LNCaP clone FGC (cell line): ENCODE data around the gene TNS4.

Experiments
- DNase-seq: peaks from one replicate; pipeline ENCODE4 v3.0.0-alpha.2; 2011; ENCODE audit warnings: low read depth
- H3K4me3 ChIP-seq: 2 replicates; pipeline ENCODE4 v1.5.1; 2011; ENCODE audit warnings: mild to moderate bottlenecking, low read depth, low read length, control low read depth
- TF ChIP-seq, protein P1 (sequence below): IDR thresholded peaks from 2 replicates; pipeline ENCODE4 v1.5.1; 2012; ENCODE audit warnings: mild to moderate bottlenecking; ENCODE audit not compliant: control insufficient read depth, insufficient read depth; ENCODE audit errors: extremely low read depth

Gene TNS4

DNA sequence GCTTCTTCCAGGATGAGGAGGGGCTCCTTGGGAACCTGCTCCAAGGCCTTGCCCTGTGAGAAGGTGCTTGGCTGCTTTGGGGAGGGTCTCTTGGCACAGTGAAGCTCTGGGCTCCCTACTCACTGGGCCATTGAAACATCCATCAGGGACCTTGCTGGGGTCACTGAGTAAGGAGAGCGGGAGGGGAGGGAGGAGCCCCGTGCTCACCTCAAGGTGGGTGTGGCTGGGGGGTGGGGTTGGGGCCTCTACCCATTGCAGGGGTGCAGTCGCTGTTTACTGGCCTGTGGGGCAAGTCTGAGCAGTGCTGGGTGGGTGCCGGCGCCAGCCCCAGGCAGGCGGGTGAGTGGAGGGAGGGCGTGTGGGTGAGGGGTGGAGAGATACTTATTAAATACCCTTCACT lies 9.9 kb downstream of the TNS4 start:
- DNase-seq = no peak

DNA sequence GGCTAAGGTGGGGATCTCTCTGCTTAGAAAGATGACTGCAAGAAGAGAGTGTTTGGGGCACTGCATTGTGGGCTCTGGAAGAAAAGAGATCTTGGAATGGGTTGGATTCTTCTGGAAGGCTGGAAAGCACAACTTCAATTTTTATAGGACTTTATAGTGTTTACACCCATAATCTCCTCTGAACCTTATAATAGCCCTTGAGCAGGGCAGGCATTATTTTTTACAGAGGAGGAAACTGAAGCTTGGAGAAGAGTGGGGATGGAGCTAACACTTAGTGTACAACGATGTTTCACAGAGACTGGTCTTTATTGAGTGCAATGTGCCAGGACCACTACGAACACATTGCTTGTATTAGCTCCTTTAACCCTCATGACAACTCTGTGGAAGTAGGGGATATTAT lies 10.4 kb downstream of the TNS4 start:
- TF ChIP-seq, protein P1, sequence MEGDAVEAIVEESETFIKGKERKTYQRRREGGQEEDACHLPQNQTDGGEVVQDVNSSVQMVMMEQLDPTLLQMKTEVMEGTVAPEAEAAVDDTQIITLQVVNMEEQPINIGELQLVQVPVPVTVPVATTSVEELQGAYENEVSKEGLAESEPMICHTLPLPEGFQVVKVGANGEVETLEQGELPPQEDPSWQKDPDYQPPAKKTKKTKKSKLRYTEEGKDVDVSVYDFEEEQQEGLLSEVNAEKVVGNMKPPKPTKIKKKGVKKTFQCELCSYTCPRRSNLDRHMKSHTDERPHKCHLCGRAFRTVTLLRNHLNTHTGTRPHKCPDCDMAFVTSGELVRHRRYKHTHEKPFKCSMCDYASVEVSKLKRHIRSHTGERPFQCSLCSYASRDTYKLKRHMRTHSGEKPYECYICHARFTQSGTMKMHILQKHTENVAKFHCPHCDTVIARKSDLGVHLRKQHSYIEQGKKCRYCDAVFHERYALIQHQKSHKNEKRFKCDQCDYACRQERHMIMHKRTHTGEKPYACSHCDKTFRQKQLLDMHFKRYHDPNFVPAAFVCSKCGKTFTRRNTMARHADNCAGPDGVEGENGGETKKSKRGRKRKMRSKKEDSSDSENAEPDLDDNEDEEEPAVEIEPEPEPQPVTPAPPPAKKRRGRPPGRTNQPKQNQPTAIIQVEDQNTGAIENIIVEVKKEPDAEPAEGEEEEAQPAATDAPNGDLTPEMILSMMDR = no peak
- no peak overlapping the region for H3K4me3 ChIP-seq
- DNase-seq = no peak

More for the DNA sequence above, 9.9 kb downstream of the TNS4 start:
- TF ChIP-seq, protein P1 = no peak
- no peak overlapping the region for H3K4me3 ChIP-seq

DNA sequence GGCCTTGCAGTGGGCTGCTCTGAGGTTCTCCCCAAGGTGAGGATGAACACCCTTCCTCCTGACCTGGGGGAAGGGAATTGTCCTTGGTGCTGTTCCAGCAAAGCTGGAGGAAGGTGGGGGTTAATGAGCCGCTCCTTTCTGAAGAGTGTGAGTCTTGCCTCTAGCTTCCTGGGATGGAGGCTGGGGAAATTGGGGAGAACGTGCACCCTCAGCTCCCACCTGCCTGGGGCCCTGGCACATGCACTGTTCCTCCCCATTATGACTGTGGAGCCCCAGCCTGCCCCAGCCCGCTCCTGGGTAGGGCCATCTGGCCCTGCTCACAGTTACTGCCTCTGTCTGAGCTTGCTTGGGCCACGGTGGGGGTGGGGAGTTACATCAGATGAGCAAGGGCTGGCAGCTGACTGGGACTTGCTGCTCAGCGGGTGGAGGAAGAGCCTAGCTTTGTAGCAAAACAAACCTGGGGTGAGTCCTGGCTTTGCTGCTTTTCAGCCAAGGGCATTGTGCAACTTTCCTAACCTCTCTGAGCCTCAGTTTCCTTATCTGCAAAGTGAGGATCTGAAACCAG lies 11.1 kb downstream of the TNS4 start:
- H3K4me3 ChIP-seq = no peak overlapping the region
- TF ChIP-seq, protein P1 = no peak
- DNase-seq = no peak

DNA sequence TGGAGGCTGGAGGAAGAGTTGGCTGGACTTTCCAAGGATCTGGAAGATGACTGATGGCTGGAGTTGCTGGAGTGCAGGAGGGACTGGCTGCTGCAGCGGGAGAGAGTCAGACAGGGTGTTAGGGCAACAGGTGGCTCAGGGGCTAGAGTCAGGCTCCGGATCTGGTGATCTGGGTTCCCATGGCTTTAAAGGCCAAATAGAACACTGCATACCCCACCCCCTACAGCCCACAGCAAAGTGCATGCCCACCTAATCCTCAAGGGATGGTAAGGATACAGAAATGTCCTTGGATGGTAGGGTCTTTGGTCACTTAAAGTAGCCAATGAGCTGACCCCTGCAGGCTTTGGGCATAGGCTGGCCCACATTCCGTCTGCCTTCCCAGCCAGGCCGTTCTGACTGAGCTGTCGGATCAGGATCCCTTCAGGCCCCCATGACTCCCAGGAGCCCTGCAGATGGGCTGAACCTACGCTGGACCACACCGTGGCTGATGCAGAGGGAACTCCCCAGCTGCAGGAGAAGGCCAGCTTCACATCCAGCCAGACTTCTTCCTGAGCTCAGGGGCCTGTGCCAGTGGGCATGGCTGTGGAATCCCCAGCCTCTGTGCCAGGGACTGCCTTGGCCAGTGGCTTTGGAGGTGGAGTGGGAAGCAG lies 13.9 kb downstream of the TNS4 start:
- TF ChIP-seq, protein P1 = no peak
- DNase-seq = no peak
- H3K4me3 ChIP-seq = no peak overlapping the region

DNA sequence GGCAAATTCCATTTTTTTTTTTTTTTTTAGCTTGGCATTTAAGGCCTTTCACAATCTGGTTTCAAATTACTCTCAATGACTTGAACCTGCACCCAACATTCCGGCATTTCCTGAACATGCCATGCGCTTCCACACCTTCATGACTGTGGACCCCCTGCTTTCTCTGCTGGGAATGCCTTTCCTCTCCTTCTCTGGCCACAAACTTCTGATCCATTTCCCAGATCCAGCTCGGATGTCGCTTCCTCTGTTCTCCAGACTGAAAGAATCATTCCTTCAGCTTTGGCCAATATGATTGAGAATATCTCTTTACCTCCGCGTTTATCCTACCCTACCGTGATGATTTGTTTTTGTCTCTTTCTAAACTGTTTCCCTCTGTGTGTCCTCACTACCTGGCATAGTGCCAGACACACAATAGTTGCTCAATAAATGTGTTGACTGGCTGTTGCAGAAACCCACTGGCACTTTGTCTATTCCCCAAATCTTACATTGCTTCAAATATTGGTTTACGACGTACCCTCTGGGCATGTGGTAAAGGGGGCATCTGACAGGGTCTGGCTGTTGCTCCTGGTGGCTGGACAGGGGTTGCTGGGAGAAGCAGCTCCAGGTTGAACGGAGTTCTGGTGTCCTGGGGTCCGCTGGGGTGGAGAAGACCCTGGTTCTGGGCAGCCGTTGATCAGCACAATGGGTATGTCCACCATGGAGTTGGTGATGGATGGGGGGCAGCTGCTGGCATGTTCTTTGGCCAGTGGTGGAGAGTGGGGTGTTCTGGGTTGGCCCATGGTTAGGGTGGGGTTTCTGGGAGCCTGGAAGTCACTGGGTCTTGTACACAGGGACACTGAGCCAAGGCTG lies 14.7 kb downstream of the TNS4 start:
- no peak for DNase-seq
- TF ChIP-seq, protein P1 = no peak
- no peak overlapping the region for H3K4me3 ChIP-seq

DNA sequence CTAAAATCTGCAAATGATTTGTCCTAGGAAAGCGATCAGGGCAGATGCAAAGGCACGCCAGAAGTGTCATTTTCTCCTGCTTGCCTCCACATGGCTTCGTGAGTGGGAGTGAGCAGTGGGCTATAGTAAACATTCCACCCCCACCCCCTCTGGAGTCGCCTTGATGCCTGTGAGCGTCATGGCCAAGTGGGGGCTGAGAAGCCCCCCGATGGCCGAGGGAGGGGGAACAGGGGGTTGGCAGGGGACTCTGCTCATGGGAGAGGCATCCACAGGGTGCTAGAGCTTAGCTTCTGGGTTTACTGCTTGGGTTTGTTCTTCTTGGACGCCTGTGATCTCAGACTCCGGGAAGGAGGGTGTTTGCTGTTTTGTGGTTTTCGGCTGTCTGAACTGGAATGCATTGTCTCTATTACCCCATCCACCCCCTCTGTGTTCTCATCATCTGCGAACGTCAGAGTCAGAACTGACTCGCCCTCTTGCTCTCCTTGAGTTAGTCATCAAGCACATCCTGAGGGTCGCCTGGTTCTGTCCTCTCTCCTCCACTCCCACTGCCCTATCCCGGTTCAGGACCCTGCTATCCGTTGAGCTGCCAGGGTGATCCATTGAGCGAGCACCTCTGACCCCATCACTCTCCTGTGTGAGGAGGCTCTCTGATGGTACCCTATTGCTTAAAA lies 15.4 kb downstream of the TNS4 start:
- no peak for DNase-seq
- no peak overlapping the region for H3K4me3 ChIP-seq
- TF ChIP-seq, protein P1 = no peak
